PC-9 (cell line): ENCODE data around the gene HSF5. TPM values are rescaled to one million over a fixed set of nuclear protein-coding genes. Genes with fewer than 3 reads are reported as not detected.

Source experiments
- BruUV-seq: library from RNA; stranded (reverse); fragments of 400-500 nt; replicated peaks from 2 replicates; lab custom pipeline; 2021; lab: Mats Ljungman, UMichigan
- CTCF ChIA-PET: fragments of 300-600 bp; sonication (Branson Sonifier 250); formaldehyde crosslinking; loops from one replicate; lab custom pipeline; 2022; ENCODE audit warnings: antibody characterized with exemption; lab: Charles Lee
- POLR2A ChIA-PET: fragments of 300-600 bp; sonication (Branson Sonifier 250); formaldehyde crosslinking; loops from one replicate; lab custom pipeline; 2022; ENCODE audit warnings: antibody characterized with exemption; ENCODE audit not compliant: unreplicated experiment; lab: Charles Lee
- DNase-seq, 2 experiments: peaks; one replicate each; pipeline versions ENCODE4 v3.0.0 to v3.0.0-alpha.2; 2015 to 2022; ENCODE audit warnings: mixed read lengths in 1 of 2
- H2AFZ ChIP-seq: fragments of 200-600 bp; sonication (generic); 2 replicates; pipeline ENCODE4 v1.8.1; 2017; ENCODE audit warnings: antibody characterized with exemption
- H3F3A ChIP-seq: fragments of 200-600 bp; sonication (generic); 2 replicates; pipeline ENCODE4 v1.8.1; 2017; ENCODE audit warnings: antibody characterized with exemption, mild to moderate bottlenecking, low read depth; ENCODE audit not compliant: insufficient read depth
- H3K27ac ChIP-seq: fragments of 200-600 bp; sonication (generic); 2 replicates; pipeline ENCODE4 v1.6.1; 2016; ENCODE audit warnings: mixed run types
- H3K27me3 ChIP-seq: fragments of 200-600 bp; sonication (generic); 2 replicates; pipeline ENCODE4 v1.6.1; 2016; ENCODE audit warnings: low read depth, mixed run types; ENCODE audit not compliant: insufficient read depth
- H3K36me3 ChIP-seq: fragments of 200-600 bp; sonication (generic); 2 replicates; pipeline ENCODE4 v1.6.1; 2016; ENCODE audit warnings: low read depth, mixed run types
- H3K4me1 ChIP-seq: fragments of 200-600 bp; sonication (generic); replicated peaks from 2 replicates; pipeline ENCODE4 v1.6.1; 2016; ENCODE audit warnings: mixed run types; ENCODE audit not compliant: insufficient read depth
- H3K4me2 ChIP-seq: fragments of 200-600 bp; sonication (generic); 2 replicates; pipeline ENCODE4 v1.6.1; 2017; ENCODE audit warnings: mixed run types
- H3K4me3 ChIP-seq: fragments of 200-600 bp; sonication (generic); 2 replicates; pipeline ENCODE4 v1.6.1; 2016; ENCODE audit warnings: mixed run types
- H3K79me2 ChIP-seq: fragments of 200-600 bp; sonication (generic); 2 replicates; pipeline ENCODE4 v1.6.1; 2017; ENCODE audit warnings: low read depth, mixed run types
- H3K9me2 ChIP-seq: fragments of 200-600 bp; sonication (generic); 2 replicates; pipeline ENCODE4 v1.8.1; 2017; ENCODE audit warnings: mild to moderate bottlenecking; ENCODE audit not compliant: insufficient read depth
- H3K9me3 ChIP-seq: fragments of 200-600 bp; sonication (generic); 2 replicates; pipeline ENCODE4 v1.8.1; 2016; ENCODE audit warnings: low read depth; ENCODE audit not compliant: insufficient read depth
- H4K20me1 ChIP-seq: fragments of 200-600 bp; sonication (generic); 2 replicates; pipeline ENCODE4 v1.8.1; 2017; ENCODE audit not compliant: insufficient read depth
- EZH2 ChIP-seq: fragments of 200-600 bp; sonication (generic); IDR thresholded peaks from 2 replicates; pipeline ENCODE4 v1.8.0; 2017; ENCODE audit warnings: antibody characterized with exemption, low read depth
- intact Hi-C: fragments of 100-400 bp; cut with micrococcal nuclease; formaldehyde crosslinking; loops from one replicate; pipeline ENCODE4 v1.10.0; 2022; ENCODE audit not compliant: unreplicated experiment
- total RNA-seq: library from RNA; stranded (reverse); gene quantifications from 2 replicates; pipeline ENCODE4 v1.2.3, GENCODE V29; 2021
- TF ChIP-seq, protein P1 (sequence below): fragments of 200-600 bp; sonication (generic); conservative IDR thresholded peaks from 2 replicates; pipeline ENCODE4 v1.6.1; 2017; ENCODE audit warnings: mixed run types, antibody characterized with exemption, mild to moderate bottlenecking, moderate library complexity

HSF5 gene
- total RNA-seq, 1 experiment from 2014 or later: not detected

DNA sequence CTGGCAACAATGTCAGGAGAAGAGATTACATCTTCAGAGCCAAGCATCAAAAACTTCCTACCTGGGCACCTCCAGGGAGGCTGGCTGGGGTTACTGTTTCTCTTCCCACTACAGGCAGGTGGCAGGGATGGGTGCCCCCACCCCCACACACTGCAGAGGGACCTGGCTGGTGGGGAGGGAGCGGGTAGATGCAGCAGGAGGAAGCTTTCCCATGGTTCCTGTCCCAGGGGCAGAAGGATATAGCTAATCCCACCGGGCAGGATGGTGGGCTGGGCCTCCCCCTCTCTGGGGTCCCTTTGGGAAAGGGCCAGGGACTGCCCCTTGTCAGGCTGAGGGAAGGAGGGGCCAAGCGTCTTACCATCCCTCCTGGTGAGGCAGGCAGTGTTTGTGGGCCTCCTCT, 42.9 kb upstream of the HSF5 start:
- H3F3A ChIP-seq: peaks cover 13% of the 10 kb centered on the region; the same call in 1 of the 2 replicates
- no TSS peak for BruUV-seq
- no peak overlapping the region for H3K27ac ChIP-seq
- H3K4me3 ChIP-seq: no peak overlapping the region
- POLR2A ChIA-PET: interaction anchor here (0.6 kb wide), 1 partner anchor 585 kb away, joined by 9 read pairs; no protein-coding TSS in a partner anchor
- H4K20me1 ChIP-seq: no peaks in the 10 kb centered on the region
- intact Hi-C loops: no loop called here
- no peaks in the 10 kb centered on the region for H3K9me3 ChIP-seq
- no peaks in the 10 kb centered on the region for H3K9me2 ChIP-seq
- H2AFZ ChIP-seq: no peak overlapping the region
- no peaks in the 10 kb centered on the region for H3K79me2 ChIP-seq
- DNase-seq: no peak
- TF ChIP-seq, protein P1, sequence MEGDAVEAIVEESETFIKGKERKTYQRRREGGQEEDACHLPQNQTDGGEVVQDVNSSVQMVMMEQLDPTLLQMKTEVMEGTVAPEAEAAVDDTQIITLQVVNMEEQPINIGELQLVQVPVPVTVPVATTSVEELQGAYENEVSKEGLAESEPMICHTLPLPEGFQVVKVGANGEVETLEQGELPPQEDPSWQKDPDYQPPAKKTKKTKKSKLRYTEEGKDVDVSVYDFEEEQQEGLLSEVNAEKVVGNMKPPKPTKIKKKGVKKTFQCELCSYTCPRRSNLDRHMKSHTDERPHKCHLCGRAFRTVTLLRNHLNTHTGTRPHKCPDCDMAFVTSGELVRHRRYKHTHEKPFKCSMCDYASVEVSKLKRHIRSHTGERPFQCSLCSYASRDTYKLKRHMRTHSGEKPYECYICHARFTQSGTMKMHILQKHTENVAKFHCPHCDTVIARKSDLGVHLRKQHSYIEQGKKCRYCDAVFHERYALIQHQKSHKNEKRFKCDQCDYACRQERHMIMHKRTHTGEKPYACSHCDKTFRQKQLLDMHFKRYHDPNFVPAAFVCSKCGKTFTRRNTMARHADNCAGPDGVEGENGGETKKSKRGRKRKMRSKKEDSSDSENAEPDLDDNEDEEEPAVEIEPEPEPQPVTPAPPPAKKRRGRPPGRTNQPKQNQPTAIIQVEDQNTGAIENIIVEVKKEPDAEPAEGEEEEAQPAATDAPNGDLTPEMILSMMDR: no peak
- TF ChIP-seq EZH2: no peak
- no peaks in the 10 kb centered on the region for H3K36me3 ChIP-seq
- H3K4me2 ChIP-seq: no peak overlapping the region
- CTCF ChIA-PET: no interaction called here
- peaks cover 21% of the 10 kb centered on the region for H3K27me3 ChIP-seq
- peaks cover 15% of the 10 kb centered on the region for H3K4me1 ChIP-seq

DNA sequence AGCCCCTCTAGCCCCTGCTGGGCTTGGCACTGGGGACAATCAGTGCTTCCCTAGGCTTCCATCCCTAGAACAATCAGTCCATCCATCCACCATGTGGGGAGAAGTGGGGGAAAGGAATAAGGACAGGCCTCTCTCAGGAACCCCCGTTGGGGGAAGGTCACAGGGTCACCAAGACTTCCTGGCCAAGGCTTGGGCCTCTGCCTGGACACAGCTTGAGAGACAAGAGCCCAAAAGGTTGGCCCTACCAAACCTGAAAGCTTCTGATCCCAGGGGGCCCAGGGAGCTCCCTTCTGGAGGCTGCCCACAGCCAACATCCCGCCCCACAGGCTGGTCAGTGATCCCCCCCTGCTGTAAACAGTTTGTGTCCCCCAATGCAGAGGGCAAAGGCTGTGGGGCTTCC, 42.4 kb upstream of the HSF5 start:
- no peak for DNase-seq
- no peaks in the 10 kb centered on the region for H3K36me3 ChIP-seq
- H3K27ac ChIP-seq: no peak overlapping the region
- no peak overlapping the region for H2AFZ ChIP-seq
- CTCF ChIA-PET: no interaction called here
- H3K4me2 ChIP-seq: no peak overlapping the region
- no peak for TF ChIP-seq EZH2
- TF ChIP-seq, protein P1: no peak
- H3K4me3 ChIP-seq: no peak overlapping the region
- intact Hi-C loops: no loop called here
- H3F3A ChIP-seq: peaks cover 12% of the 10 kb centered on the region; the same call in 1 of the 2 replicates
- peaks cover 12% of the 10 kb centered on the region for H3K4me1 ChIP-seq
- POLR2A ChIA-PET: interaction anchor here (0.6 kb wide), 1 partner anchor 585 kb away, joined by 9 read pairs; no protein-coding TSS in a partner anchor
- no peaks in the 10 kb centered on the region for H3K9me2 ChIP-seq
- BruUV-seq: no TSS peak
- H4K20me1 ChIP-seq: no peaks in the 10 kb centered on the region
- H3K27me3 ChIP-seq: peaks cover 21% of the 10 kb centered on the region
- H3K9me3 ChIP-seq: no peaks in the 10 kb centered on the region
- no peaks in the 10 kb centered on the region for H3K79me2 ChIP-seq

DNA sequence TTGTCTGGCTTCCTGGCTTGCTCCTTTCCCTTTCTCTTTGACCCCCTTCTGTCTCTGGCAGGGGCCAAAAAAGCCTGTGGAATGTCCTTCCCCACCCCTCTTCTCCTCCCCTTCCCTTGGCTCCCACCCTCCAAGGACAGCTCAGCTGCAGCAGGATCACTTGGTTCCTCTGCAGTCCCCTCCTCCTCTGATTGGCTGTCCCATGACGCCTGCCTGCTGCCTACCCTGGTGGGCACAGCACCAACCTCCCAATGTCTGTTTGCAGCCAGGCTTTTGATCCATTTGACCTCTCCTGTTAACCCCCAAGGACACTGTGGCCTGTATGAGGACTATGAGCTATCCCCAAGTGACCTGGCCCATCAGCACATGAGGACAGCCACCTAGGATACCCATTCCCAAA, 41.1 kb upstream of the HSF5 start:
- intact Hi-C loops: no loop called here
- Histone ChIP-seq H3K4me2 (no peak overlapping the region), H3K9me3 (no peaks in the 10 kb centered on the region), H3K9me2 (no peaks in the 10 kb centered on the region), H3K4me3 (no peak overlapping the region), H3F3A (no peaks in the 10 kb centered on the region), H4K20me1 (no peaks in the 10 kb centered on the region), H2AFZ (no peak overlapping the region), H3K27me3 (peaks cover 21% of the 10 kb centered on the region), H3K36me3 (no peaks in the 10 kb centered on the region), H3K4me1 (no peaks in the 10 kb centered on the region), H3K27ac (no peak overlapping the region), H3K79me2 (no peaks in the 10 kb centered on the region)
- CTCF ChIA-PET: no interaction called here
- TF ChIP-seq EZH2: no peak
- TF ChIP-seq, protein P1: no peak
- DNase-seq: no peak
- BruUV-seq: no TSS peak
- POLR2A ChIA-PET: no interaction called here
